ENCODE data around the gene GPRC5C.

- TF ChIP-seq CTCF (IDR thresholded peaks at IDR 0.05; ENCODE audit: insufficient read depth, low read depth, low read length) (no peak), EZH2 (IDR thresholded peaks at IDR 0.05; ENCODE audit: insufficient read depth, low read length) (no peak)
These were observed 33.0 kb downstream of the GPRC5C start for GRCh38 chr17:74464730-74465377.
